RWPE1 (cell line): Measurements from ENCODE around the gene CYP4A22.

ENCODE experiments used
- CTCF ChIA-PET: fragments of 350-600 bp; sonication (Branson Sonifier 250); formaldehyde crosslinking; extraction: SDS; loops from one replicate; lab custom pipeline; 2021; lab: Yijun Ruan, JAX
- POLR2A ChIA-PET: fragments of 400-600 bp; formaldehyde crosslinking; extraction: SDS; loops from one replicate; lab custom pipeline; 2020; ENCODE audit warnings: antibody characterized with exemption; ENCODE audit not compliant: low non-redundant PET; lab: Yijun Ruan, JAX
- DNase-seq: peaks from one replicate; pipeline ENCODE4 v3.0.0; 2012; ENCODE audit warnings: low spot score
- H3K27ac ChIP-seq: fragments of 450-650 bp; 2 replicates; pipeline ENCODE4 v1.5.1; 2017
- TF ChIP-seq, protein P1 (sequence below): fragments of 450-650 bp; conservative IDR thresholded peaks from 2 replicates; pipeline ENCODE4 v1.5.1; 2017; ENCODE audit warnings: low read depth, mild to moderate bottlenecking

Gene CYP4A22

GRCh38 chr1:47183308-47184089 is 46.3 kb downstream of the CYP4A22 start:
- ChIA-PET CTCF (interaction anchor here (1.2 to 1.7 kb wide), 2 partner anchors 8 to 9 kb away, joined by 3 to 5 read pairs; no protein-coding TSS in a partner anchor), POLR2A (no interaction called here)
- H3K27ac ChIP-seq, result no peak overlapping the region; the same call in 1 of the 2 replicates
- no peak for DNase-seq
- TF ChIP-seq, protein P1, sequence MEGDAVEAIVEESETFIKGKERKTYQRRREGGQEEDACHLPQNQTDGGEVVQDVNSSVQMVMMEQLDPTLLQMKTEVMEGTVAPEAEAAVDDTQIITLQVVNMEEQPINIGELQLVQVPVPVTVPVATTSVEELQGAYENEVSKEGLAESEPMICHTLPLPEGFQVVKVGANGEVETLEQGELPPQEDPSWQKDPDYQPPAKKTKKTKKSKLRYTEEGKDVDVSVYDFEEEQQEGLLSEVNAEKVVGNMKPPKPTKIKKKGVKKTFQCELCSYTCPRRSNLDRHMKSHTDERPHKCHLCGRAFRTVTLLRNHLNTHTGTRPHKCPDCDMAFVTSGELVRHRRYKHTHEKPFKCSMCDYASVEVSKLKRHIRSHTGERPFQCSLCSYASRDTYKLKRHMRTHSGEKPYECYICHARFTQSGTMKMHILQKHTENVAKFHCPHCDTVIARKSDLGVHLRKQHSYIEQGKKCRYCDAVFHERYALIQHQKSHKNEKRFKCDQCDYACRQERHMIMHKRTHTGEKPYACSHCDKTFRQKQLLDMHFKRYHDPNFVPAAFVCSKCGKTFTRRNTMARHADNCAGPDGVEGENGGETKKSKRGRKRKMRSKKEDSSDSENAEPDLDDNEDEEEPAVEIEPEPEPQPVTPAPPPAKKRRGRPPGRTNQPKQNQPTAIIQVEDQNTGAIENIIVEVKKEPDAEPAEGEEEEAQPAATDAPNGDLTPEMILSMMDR, result no peak

GRCh38 chr1:47184090-47184821 is 47.0 kb downstream of the CYP4A22 start:
- TF ChIP-seq, protein P1, result no peak
- POLR2A ChIA-PET, result no interaction called here
- DNase-seq, result no peak
- no peak overlapping the region for H3K27ac ChIP-seq
- CTCF ChIA-PET, result interaction anchor here (0.7 to 1.7 kb wide), 3 partner anchors 9 kb away, joined by 3 to 7 read pairs (median 5); no protein-coding TSS in a partner anchor

- no peak for DNase-seq
- TF ChIP-seq, protein P1, result no peak
- H3K27ac ChIP-seq, result no peak overlapping the region
- CTCF ChIA-PET, result interaction anchor here (0.7 to 1.7 kb wide), 2 partner anchors 8 to 9 kb away, joined by 5 to 7 read pairs; no protein-coding TSS in a partner anchor
- POLR2A ChIA-PET, result no interaction called here
These were observed 47.8 kb downstream of the CYP4A22 start for GRCh38 chr1:47184822-47185677.

DNA sequence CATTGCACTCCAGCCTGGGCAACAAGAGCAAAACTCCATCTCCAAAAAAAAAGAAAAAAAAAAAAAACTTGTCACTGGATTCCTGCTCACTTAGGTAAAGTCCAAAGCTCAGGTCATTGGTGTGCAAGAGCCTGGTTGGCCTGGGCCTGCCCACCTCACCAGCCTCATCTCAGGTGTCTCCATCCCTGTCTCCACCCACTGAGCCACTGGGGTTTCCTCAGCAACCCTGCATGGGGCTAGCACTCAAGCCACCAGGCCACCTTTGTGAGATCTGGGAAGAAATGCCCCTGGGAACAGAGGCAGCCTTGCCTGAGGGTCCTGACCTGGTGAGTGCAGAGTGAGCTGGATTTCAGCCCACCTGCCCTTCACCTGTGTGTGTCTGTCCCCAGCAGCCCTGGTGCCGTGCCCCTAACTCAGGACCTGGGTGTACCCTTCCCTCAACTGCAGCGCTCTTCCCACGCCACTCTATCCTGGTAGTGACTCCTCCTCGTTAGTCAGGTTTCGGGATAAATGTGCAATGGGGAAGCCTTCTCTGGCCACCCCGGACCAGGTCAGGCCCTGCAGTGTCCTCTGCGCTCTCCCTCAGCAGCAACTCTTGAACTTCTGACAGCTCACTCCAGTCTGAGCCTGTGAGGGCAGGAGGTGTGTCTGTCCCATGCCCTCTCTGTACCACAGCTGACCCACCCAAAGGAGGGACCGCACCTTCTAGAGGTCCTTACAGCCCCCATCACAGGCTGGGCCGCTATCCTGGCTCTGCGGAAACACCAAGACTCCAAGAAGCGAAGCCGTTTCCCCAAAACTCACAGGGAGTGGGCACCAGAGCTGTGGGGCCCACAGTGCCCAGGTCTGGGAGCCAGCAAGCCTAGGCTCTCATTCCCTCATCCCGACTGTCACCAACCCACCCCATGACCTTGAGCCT is 49.3 kb downstream of the CYP4A22 start:
- ChIA-PET POLR2A (no interaction called here), CTCF (interaction anchor here (0.6 to 1.9 kb wide), 4 partner anchors 7 to 346 kb away, joined by 3 to 9 read pairs (median 4); partner anchors contain the start of gene FOXD2)
- DNase-seq, result no peak
- TF ChIP-seq, protein P1, result no peak
- no peak overlapping the region for H3K27ac ChIP-seq

DNA sequence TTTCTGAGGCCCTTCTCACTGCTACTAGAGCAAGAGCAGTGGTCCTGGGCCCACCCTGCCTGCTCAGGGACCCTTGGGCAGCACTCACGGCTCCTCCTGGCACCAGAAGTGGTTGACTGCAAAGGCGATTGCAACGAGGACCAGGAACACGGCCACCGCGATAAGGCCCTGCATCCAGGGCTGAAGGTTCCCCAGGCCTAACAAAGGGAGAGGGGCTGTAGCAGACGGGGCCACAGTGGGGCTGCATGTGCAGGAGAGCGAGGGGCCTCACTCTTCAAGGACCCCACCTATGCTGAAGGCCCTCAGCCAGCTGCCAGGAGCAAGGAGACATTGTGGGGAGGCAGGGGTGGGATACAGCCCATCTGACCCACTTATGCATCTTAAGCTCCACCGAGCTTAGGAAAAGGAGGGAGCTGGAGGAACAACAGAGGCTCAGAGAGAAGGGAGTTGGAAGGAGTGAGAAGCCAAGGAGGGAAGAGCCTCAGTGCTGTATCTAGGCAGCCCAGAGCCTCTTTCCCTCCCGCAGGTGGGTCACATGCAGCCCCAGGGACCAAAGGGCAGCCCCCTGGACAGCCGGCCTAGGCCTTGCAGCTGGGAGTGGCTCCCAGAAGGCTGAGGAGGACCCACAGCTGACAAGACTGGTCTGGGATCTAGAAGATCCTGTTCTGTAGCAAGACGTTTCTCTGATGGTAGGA is 50.1 kb downstream of the CYP4A22 start:
- POLR2A ChIA-PET, result no interaction called here
- DNase-seq, result no peak
- TF ChIP-seq, protein P1, result no peak
- no peak overlapping the region for H3K27ac ChIP-seq
- CTCF ChIA-PET, result interaction anchor here (0.6 to 1.9 kb wide), 2 partner anchors 8 to 251 kb away, joined by 4 to 9 read pairs; partner anchors contain the start of gene FOXD2
